GM18519 (cell line): ENCODE results near the gene A3GALT2.

Experiments used
- ATAC-seq: cut with Tn5 transposase; IDR thresholded peaks from one replicate; pipeline ENCODE4 v1.9.1; 2021; ENCODE audit warnings: mild to moderate bottlenecking, moderate library complexity; ENCODE audit not compliant: unreplicated experiment, low FRiP score

A3GALT2 gene

GRCh38 chr1:33334081-33334552 lies 13.2 kb upstream of the A3GALT2 start:
- no peak for ATAC-seq

- ATAC-seq = no peak
Measured at GRCh38 chr1:33332881-33333280, 12.0 kb upstream of the A3GALT2 start.

GRCh38 chr1:33332357-33332789 lies 11.5 kb upstream of the A3GALT2 start:
- no peak for ATAC-seq

- ATAC-seq = no peak
Measured at GRCh38 chr1:33331444-33332356, 10.8 kb upstream of the A3GALT2 start.

GRCh38 chr1:33330906-33331305 lies 10.0 kb upstream of the A3GALT2 start:
- no peak for ATAC-seq

- ATAC-seq = no peak
Measured at GRCh38 chr1:33330361-33330890, 9.5 kb upstream of the A3GALT2 start.

GRCh38 chr1:33329600-33330305 lies 8.9 kb upstream of the A3GALT2 start:
- no peak for ATAC-seq

GRCh38 chr1:33328817-33329216 lies 7.9 kb upstream of the A3GALT2 start:
- no peak for ATAC-seq

- no peak for ATAC-seq
Measured at GRCh38 chr1:33327587-33328325, 6.9 kb upstream of the A3GALT2 start.

- no peak for ATAC-seq
Measured at GRCh38 chr1:33326785-33327184, 5.9 kb upstream of the A3GALT2 start.

GRCh38 chr1:33324677-33325575 lies 4.0 kb upstream of the A3GALT2 start:
- no peak for ATAC-seq

- no peak for ATAC-seq
Measured at GRCh38 chr1:33323663-33324477, 3.0 kb upstream of the A3GALT2 start.

GRCh38 chr1:33322870-33323585 lies 2.1 kb upstream of the A3GALT2 start:
- no peak for ATAC-seq

GRCh38 chr1:33322109-33322508 lies 1.2 kb upstream of the A3GALT2 start:
- ATAC-seq = no peak

- no peak for ATAC-seq
Measured at GRCh38 chr1:33321178-33321577, 280 bp upstream of the A3GALT2 start.

- ATAC-seq = no peak
Measured at GRCh38 chr1:33319949-33320618, 814 bp downstream of the A3GALT2 start.

- ATAC-seq = no peak
Measured at GRCh38 chr1:33319186-33319948, 1.5 kb downstream of the A3GALT2 start.
